SKM-1 treated with dmso at 0.1 percent for 144 hours (cell line): ENCODE measurements around the gene DSG3.

Source experiments
- DNase-seq: peaks from one replicate; lab custom pipeline; 2025; ENCODE audit not compliant: unreplicated experiment; lab: John Stamatoyannopoulos, UW

DSG3 gene

DNA sequence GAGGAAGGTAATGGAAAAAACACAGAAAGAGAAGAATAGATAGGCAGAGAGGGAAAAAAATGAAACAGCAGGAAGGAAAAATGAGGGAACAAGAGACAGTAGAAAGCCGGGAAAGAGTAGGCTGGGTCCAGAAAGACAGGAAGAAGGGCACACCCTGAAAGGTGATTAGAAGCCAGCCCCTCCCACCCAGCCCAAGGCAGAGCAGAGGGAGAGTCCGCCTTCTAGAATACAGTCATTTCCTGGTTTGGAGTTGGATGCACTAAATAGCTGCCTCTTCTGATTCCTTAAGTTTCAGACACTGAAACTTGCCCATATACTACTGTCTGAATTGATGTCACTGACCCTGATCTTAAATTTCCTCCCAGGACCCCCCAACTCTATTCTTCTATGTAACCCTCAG lies 17.9 kb upstream of the DSG3 start:
- no peak for DNase-seq

DNA sequence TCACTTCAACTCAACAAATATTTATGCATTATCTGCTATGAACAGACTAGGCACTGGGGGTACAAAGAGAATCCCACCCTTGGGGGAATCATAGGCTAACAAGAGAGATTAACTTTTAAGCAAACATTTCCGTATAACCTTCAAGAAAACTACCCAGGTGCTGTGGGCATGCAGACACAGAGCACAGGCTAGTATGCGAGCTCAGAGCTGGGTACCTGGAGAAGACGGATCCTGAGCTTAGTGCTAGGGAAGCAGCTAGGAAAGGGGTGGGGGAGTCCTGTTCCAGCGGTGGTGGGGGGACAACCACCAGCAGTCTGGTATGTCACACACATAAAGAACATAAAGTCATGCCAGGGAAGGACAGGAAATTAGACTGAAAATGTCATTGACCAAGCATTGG lies 17.5 kb upstream of the DSG3 start:
- no peak for DNase-seq

DNA sequence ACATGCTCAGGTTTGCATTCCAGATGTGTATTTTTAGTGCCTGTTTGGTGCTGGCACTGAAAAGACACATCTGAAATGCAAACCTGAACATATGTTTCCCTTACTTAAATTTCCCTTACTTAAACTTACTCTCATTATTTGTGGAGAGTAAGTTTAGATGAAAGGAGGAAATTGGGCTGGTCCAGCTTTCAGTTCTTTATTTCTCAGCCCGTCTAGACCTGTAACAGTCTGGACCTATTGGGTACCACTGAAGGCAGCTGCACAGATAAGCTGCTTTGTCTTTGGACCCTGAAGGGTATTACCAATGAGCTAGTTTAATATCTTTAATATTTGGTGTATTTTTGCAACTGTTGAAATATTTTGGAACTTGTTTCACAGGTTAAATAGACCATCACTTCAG lies 17.0 kb upstream of the DSG3 start:
- no peak for DNase-seq

DNA sequence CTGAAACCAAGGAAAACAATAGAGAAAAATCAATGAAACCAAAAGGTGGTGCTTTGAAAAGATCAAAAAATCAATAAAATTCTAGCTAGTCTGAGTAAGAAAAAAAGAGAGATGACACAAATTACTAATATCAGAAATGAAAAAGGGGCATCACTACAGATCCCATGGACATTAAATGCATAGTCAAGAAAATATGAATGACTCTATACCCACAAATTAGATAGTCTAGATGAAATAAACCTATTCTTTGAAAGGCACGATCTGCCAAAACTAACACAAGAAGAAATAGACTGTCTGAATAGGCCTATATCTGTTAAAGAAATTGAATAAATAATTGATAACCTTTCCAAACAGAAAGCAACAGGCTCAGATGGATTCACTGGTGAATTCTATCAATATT lies 15.2 kb upstream of the DSG3 start:
- DNase-seq = no peak

DNA sequence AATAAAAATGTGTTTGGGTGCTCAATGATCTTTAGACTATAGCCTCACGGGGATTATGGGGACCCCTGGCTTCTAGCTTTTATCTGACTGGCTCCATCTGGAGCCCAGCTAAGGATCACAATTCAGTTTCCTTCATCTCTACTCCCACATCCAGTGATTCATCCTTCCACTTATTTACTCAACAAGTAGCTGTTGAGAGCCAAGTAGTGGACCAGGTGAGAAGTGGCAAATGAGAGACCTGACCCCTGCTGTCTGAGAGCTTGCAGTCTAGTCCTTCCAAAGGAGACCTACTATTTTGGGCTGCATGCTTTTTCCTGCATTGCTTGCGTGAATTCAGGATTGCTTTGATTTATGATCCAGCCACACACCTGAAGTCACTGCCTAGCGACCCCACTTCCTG lies 10.7 kb upstream of the DSG3 start:
- DNase-seq = no peak

DNA sequence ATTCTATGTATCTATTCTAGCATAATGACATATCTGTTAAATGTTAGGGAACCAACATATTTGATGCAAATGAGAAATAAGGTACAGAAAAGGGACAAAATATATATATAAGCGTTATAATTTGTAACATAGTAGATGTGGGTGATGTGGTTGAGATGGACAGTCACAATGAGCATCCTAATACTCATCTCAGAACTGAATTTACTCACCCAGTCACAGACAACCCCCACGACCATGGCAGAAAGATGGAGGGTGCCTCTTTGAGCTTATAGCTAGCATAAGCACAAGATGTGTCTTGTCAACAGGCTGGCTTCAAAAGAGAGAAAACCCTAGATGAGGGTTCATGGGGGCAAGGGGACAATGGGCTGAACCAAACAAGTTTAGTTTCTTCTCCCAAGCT lies 9.1 kb upstream of the DSG3 start:
- DNase-seq = no peak

DNA sequence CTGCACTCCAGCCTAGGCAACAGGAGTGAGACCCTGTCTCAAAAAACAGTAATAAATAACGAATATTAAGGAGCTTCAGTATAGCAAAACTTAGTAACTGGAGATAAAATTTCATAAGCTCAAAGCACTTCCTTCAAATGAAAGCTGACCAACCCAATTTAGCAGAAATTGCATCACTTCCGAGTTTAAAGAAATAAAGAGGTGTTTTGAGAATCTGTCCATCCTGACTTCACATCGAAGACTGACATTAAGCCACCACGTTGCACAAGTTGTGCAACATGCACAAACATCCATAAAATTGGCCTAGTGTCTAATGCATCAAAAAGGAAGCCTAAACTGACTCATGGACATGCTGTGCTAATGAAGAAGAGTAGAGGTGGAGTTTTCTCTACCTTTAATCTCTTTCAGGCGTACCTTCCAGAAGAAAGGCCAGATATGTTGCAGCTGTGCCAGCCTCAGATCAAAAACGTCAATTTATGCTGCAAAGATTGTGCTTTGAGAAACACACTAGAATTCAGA lies 7.7 kb upstream of the DSG3 start:
- DNase-seq = peak; percentile 32

DNA sequence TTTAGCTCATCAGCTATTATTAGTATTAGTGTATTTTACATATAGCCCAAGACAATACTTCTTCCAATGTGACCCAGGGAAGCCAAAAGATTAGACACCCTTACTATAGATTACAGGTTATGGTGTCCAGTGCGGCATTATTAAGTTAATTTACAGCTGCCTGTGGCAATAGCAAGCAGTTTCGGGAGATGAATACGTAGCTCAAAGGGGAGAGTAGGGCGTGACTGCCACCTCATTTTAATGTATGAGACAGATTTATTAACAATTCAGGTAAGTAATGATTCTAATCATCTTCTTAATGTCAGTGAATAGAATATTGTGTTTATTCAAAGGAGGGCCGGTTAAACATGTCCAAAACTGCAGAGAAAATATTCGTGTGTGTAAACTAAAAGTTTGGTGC lies 6.8 kb upstream of the DSG3 start:
- no peak for DNase-seq

DNA sequence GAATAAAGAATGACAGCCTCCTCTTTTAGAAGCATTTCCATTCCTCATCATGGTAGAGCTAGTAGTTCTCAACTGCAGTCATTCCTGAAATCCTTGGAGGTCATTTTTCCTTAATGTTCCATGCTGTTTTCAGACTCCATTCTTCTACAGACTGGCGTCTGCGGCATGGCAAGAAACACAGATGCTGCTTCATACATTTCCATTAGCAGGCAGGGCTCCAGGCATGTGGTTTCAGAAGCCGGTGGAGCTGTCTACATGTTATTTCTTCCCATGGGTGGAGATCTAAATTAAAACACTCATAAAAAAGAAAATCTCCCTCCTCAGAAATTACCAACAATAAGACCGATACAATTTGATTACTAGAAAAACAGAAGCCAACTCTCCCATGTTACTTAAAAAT lies 6.0 kb upstream of the DSG3 start:
- DNase-seq = no peak

DNA sequence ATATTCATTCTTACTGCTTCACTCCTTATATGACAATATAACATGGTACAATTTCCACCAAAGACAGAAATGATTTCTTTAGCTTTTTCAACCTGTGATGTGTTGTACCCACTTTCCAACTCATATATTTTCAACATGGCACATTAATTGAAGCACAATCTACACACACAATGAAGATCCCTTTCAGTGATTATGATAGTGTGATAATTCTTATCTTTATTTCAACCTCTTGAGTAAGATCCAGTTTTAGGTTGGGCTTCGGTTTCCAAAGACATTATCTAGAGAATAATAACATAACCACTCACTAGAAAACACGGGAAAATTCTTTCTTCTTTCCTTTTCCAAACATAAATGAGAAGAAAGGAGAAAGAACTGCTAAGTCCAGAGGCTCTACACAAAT lies 3.4 kb upstream of the DSG3 start:
- DNase-seq = no peak

DNA sequence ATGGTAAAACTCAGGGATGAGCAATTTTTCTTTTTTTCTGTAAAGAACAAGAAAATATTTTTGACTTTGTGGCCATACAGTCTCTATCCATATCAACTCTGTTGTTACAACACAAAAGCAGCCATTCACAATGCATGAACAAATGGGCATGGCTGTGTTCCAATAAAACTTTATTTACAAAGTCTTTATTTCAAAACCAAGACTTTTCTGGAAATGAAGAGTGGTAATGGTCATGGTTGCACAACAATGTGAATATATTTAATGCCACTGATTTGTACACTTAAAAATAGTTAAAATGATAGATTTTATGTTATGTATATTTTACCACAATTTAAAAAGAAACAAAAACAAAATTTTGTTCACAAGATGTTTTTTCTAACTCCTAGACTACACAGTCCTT lies 1.6 kb upstream of the DSG3 start:
- no peak for DNase-seq

DNA sequence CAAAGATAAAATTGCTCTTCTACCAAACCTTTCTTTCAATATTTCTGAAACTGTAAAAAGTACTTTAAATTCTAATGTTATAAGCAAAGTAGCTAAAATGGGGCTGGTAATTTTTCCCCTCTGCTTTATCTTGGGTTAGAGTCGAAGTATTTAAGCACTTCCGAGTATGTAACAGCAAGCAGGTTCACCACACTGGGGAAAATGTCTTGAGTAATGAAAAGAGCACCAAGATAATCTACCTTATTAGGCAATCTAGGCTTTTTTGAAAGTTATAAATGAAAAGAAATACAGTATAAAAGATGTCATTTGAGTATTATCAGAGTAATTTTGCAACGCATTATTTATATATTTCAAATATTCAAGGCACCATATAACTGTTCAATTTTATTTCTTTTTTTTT lies 687 bp upstream of the DSG3 start:
- no peak for DNase-seq

DNA sequence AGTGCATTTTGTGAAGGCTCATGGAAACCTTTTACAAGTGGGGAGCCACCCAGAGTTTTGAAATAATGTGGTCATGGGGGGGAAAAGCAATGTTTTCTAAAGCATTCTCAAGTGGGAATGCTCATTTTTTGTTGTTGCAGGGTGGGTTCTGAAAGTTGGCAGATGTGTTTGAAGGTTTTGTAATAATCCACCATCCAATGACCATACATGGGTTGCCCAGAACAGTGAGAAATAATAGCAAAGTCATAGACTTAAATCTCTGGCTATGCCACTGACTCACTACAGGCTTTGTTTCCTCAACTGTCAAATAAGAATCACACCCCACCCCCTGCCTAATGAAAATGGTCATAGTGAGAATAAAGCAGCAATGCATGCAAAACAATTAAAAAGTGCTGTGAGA lies 2.9 kb downstream of the DSG3 start:
- DNase-seq = no peak

DNA sequence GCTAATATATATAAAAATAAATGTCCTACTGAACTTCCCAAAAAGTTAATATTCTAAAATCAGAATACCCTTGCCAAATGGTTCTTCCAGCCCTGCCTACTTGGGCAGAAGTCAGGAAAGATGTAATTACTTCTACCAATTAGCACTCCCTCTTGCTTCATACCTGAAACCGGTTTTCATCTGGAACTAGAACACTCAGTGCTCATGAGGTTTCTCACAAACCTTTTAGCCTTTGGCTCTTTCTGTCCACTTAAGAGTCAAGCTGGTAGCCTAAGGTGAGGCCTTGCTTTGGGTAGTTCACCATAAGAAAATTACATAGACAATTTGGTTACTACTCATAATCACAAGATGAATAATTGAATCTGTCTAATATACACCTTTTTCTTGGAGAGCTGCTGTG lies 4.1 kb downstream of the DSG3 start:
- no peak for DNase-seq

DNA sequence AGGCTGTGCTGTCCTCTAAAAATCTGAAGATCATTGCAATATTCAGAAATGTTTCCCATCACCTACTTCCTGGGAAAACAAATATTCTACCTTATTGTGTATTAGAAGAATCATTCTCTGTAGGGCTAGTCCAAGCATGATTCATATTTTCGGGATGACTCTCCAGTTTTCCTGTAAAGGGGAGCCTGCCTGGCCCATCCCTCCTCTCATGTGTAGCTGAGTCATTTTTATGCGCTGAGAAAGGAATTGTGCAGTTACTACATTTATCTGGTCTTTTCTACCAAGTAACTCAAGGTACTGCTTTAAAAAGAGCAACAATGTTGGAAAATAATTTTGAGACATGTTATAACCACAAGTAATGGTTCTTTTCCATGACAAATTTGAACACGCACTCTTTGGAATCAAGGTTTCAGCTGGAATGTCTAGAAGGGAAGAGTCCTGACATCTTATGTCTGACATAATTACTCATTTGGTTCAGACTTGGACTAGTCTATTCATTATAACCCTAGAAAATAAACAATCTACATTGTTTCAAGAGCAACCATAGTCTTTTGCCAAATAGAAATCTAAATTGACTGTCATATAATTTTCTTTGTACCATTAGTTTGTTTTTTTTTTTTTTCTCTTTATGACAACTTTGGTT lies 6.6 kb downstream of the DSG3 start:
- no peak for DNase-seq

DNA sequence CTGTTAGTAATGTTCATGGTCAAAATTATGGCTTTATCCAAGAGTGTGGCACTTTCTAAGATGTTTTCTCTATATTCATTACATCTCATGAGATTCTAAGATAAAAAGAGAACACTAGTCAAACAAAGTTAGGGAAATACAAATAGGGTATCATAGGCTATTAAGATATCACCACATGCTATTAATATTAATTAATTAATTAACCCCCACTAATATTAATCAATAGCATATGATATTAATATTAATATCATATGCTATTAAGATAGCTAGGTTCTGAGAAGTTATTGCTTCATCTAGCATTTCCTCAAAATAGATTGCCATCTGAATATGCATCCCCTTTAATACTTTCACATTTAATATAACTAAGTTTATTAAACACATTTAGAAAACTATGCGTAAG lies 22.1 kb downstream of the DSG3 start:
- DNase-seq = no peak

DNA sequence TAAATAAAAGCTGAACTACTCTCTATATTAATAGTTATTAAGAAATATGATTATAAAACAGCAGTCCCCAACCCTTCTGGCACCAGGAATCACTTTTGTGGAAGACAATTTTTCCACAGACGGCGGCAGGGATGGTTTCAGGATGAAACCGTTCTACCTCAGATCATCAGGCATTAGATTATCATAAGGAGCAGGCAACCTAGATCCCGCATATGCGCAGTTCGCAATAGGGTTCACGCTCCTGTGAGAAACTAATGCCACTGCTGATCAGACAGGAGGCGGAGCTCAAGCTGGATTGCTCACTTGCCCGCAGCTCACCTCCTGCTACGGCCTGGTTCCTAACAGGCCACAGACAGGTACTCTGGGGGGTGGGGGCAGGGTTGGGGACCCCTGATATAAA lies 31.1 kb downstream of the DSG3 start:
- DNase-seq = no peak

DNA sequence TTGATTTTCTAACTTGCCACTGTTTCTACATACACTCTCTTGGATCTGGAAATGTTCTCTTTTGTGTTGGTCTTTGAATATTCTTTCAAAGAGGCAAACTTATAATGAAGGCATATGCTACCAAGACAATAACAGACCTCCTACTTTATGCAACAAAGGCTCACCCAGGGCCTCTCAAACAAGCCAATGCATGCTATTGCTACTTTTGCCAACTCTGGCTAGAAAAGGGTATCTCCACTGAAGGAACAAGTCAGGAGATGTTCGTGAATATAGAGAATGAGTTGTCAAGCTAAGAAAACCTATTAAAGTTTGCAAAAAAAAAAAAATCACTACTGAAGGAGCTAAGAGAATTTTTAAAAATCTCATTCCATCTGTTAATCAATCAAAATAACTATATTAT lies 34.5 kb downstream of the DSG3 start:
- no peak for DNase-seq

DNA sequence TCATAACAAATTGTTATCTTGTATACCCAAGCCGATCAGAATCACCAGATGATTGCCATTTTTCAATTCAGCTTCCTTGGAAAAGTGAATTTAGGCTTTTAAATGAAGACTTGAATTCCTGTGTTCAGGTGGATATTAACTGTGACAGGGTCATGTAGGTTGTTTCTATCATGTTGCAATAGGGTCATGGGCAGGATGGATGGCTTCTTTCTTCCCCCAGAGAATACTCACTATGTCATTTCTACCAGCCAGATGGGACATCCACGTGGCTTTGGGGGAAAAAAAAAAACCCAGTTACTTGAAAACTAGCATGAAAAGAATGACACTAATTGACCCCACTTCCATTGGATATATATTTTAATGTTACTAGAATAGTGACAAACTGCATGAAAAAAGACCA lies 35.9 kb downstream of the DSG3 start:
- no peak for DNase-seq

DNA sequence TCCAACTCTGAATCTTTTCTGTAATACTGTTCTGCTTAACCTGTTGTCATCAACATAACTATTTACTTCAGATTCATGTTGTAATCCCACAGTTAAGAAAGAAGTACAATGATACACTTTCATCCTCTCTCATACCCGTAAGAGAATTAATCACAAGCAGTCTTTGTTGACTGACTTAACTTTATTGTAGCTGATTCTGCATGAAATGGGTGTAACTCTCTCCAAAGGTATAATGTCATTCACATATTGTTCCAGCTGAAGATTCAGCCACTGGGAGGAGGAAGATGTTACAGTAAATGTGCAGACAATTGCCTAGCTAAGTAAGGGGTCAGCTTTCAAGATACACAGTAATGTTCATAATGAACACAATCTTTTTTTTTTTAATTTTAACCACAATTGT lies 36.9 kb downstream of the DSG3 start:
- DNase-seq = no peak

DNA sequence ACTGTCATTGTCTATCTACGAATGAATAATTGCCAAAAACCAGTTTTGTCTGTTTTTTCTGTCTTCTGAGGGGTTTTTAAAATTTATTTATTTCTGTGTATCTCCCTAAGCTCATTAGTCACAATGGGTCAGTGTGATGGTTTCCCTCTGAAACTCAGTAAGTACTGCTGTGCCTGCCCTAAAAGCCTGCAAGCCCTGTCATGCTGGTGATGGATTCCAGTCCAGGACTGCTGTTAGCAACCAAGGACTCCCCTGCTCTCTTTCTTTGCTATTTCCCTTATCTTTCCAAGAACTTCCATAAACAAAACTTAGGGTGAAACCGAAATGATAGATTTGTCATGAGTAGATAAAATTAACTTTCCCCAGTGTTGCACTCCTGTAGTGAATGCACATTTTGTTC lies 38.6 kb downstream of the DSG3 start:
- no peak for DNase-seq

DNA sequence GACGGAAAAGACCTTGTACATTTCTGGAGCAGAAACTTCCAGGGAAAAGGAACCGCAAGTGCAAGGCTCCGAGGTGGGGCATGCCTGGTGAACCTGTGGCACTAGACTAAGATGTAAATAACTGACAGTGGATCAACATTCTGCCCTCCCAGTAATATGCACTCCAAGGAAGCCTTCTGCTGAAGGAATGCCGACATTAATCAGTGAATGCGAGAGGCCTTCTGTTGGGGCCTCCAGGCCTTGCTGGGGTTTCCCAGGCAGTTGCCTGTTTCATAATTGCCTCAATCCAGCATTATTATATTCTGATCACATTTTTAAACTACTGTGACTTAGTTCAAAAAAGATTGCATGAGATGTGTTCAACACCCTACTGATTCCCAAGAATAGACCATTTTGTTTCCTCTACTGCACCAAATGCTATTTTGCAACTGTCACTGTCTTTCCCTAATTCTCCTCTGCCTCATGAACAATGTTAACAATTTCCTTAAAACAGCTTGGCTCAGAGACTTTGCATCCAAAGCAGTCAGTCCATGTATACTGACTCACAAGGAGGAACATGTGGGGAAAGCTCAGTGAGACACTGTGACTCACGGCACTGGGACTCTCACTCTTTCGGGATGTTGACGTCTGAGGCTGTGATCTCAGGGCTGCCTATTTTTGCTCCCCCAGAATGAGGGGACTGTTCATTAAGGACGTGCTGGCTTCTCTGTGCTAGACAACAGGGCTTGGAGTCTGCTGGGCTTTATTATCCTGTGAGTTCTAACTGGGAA lies 39.9 kb downstream of the DSG3 start:
- DNase-seq = no peak

DNA sequence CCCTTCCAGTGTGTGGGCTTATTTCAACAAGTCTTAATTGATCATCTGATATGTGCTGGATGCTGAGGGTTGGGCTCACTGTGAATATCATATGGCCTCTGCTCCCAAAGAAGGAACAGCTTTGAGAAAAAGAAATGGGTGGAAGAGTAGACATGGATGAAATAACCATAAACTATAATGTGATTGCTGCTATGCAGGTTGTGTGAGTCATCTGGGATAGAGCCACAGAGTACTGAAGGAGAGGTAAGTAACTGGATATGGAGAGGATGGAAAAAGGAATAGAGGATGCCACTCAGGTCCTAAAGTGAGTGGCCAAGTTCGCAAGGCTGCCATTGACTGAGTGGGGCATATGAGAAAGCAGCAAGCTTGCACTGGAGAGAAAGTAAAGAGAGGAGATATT lies 41.8 kb downstream of the DSG3 start:
- DNase-seq = no peak
